ENCODE measurements around the gene BRF1. TPM values are rescaled to one million over a fixed set of nuclear protein-coding genes. Genes with fewer than 3 reads are reported as not detected.
A peak's percentile ranks its signal among the peaks of the same experiment; 100 is the strongest.

Gene BRF1
- total RNA-seq, 2 experiments from 2014 or later: 23.7 to 26.4 TPM

DNA sequence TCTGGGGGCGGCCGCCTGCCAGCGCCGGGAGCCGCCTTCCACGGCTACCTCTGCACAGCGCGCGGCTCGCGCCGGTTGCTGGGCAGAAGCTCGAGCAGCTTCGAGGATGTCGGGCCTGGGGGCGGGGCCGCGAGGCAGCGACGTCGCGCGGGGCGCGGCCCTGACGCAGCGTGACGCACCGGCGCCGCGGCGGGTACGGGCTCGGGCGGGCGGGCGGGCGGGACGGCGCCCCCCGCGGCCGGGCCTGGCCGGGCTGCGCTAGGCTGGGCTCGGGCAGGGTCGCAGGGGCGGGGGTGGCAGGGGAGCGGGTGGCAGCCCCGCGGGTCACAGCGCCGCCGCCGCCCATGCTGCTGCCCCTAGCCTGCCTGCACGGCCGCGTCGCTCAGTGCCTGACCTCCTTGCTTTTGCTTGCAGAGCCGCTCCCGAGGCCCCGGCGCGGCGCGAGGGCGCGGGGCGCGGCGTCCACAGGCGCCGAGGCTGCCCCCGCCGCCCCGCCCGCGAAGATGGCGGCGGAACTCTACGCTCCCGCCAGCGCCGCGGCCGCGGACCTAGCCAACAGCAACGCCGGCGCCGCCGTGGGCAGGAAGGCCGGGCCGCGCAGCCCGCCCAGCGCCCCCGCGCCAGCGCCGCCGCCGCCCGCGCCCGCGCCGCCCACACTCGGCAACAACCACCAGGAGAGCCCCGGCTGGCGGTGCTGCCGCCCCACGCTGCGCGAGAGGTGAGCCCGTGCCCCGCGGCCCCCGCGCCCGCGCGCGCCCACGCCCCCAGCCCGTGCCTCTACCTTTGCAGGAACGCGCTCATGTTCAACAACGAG, 52.2 kb downstream of the BRF1 start, which contains the start of gene BTBD6:
TSS of gene BTBD6 (plus strand) at position 166 of the 814 bp plus-strand sequence. CDS start at position 345, 179 bp downstream.
- TF ChIP-seq CTCF (conservative IDR thresholded peaks at IDR 0.05; ENCODE audit: low read length) (no peak), EZH2phosphoT487 (IDR thresholded peaks at IDR 0.05; ENCODE audit: borderline replicate concordance, low read depth, low read length) (no peak)
- Histone ChIP-seq H3K9me2 (ENCODE audit: insufficient read depth, low read length) (no peaks in the 10 kb centered on the region), H3K79me2 (ENCODE audit: insufficient read depth, low read depth, low read length) (no peaks in the 10 kb centered on the region), H4K20me1 (ENCODE audit: insufficient read depth, low read length) (no peaks in the 10 kb centered on the region), H3K4me2 (ENCODE audit: low read length) (peak within 1 kb of the TSS; percentile 71), H2AFZ (ENCODE audit: low read length) (no peak within 1 kb of the TSS; the same call in 1 of the 2 replicates), H3K4me1 (ENCODE audit: insufficient read depth, low read length, poor library complexity, severe bottlenecking) (peaks cover 5% of the 10 kb centered on the region), H3K36me3 (ENCODE audit: insufficient read depth, low read length) (no peaks in the 10 kb centered on the region; the same call in 1 of the 2 replicates), H3K9me3 (ENCODE audit: low read length) (no peaks in the 10 kb centered on the region), H3K27ac (ENCODE audit: low read depth, low read length, poor library complexity, severe bottlenecking) (no peak within 1 kb of the TSS), H3K4me3 (ENCODE audit: low read depth, low read length, poor library complexity, severe bottlenecking) (peak within 1 kb of the TSS; percentile 70)
- intact Hi-C loops (cut with micrococcal nuclease; ENCODE audit: unreplicated experiment): no loop called here
- ChIA-PET CTCF (ENCODE audit: unreplicated experiment) (no interaction called here), POLR2A (no interaction called here)
- peak; percentile 82 for DNase-seq (ENCODE audit: low spot score)
- BruUV-seq (replicated peaks): no TSS peak

- Histone ChIP-seq H3K4me3 (ENCODE audit: low read depth, low read length, poor library complexity, severe bottlenecking) (peak overlapping the region; percentile 67), H3K9me3 (ENCODE audit: low read length) (no peaks in the 10 kb centered on the region), H3K36me3 (ENCODE audit: insufficient read depth, low read length) (no peaks in the 10 kb centered on the region; the same call in 1 of the 2 replicates), H3K4me2 (ENCODE audit: low read length) (peak overlapping the region; percentile 67), H2AFZ (ENCODE audit: low read length) (no peak overlapping the region; the same call in 1 of the 2 replicates), H3K4me1 (ENCODE audit: insufficient read depth, low read length, poor library complexity, severe bottlenecking) (peaks cover 5% of the 10 kb centered on the region), H3K79me2 (ENCODE audit: insufficient read depth, low read depth, low read length) (no peaks in the 10 kb centered on the region), H3K27ac (ENCODE audit: low read depth, low read length, poor library complexity, severe bottlenecking) (no peak overlapping the region), H3K9me2 (ENCODE audit: insufficient read depth, low read length) (no peaks in the 10 kb centered on the region), H4K20me1 (ENCODE audit: insufficient read depth, low read length) (no peaks in the 10 kb centered on the region)
- ChIA-PET POLR2A (no interaction called here), CTCF (ENCODE audit: unreplicated experiment) (no interaction called here)
- no TSS peak for BruUV-seq (replicated peaks)
- intact Hi-C loops (cut with micrococcal nuclease; ENCODE audit: unreplicated experiment): no loop called here
- no peak for TF ChIP-seq CTCF (conservative IDR thresholded peaks at IDR 0.05; ENCODE audit: low read length)
- TF ChIP-seq EZH2phosphoT487 (IDR thresholded peaks at IDR 0.05; ENCODE audit: borderline replicate concordance, low read depth, low read length): no peak
- DNase-seq (ENCODE audit: low spot score): no peak
Measured at GRCh38 chr14:105247715-105248367, 53.0 kb downstream of the BRF1 start.

All from OCI-LY7 (cell line).